ENCODE measurements around the gene SIGLEC14. TPM values are rescaled to one million over a fixed set of nuclear protein-coding genes. Genes with fewer than 3 reads are reported as not detected.
A peak's percentile ranks its signal among the peaks of the same experiment; 100 is the strongest.

Gene SIGLEC14
- total RNA-seq, 2 experiments from 2014 or later, result 0.87 to 1.3 TPM

DNA sequence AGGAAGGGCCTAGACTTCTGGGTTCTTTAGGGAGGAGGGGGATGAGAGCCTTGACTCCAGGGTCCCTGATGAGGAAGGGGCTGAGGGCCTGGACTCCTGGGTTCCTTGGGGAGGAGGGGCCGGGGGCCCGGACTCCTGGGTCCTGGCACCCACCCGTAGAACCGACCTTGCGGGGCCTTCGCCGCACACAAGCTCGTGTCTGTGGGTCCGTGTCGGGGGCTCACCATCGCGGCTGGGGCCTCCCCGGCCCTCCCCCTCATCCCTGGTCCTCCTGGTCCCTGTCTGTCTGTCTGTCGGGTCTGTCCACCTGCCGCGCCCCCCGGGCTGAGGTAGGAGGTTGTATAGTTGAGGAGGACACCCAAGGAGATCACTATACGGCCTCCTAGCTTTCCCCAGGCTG lies 45.8 kb upstream of the SIGLEC14 start:
- H3K4me3 Mint-ChIP-seq, result no peak overlapping the region
- intact Hi-C loops (cut with DNase I, micrococcal nuclease), result loop anchor here in 1 of 2 experiments (10.0 kb wide), 1 partner anchor 888 kb away; no protein-coding TSS in a partner anchor
- TF ChIP-seq, protein P1, sequence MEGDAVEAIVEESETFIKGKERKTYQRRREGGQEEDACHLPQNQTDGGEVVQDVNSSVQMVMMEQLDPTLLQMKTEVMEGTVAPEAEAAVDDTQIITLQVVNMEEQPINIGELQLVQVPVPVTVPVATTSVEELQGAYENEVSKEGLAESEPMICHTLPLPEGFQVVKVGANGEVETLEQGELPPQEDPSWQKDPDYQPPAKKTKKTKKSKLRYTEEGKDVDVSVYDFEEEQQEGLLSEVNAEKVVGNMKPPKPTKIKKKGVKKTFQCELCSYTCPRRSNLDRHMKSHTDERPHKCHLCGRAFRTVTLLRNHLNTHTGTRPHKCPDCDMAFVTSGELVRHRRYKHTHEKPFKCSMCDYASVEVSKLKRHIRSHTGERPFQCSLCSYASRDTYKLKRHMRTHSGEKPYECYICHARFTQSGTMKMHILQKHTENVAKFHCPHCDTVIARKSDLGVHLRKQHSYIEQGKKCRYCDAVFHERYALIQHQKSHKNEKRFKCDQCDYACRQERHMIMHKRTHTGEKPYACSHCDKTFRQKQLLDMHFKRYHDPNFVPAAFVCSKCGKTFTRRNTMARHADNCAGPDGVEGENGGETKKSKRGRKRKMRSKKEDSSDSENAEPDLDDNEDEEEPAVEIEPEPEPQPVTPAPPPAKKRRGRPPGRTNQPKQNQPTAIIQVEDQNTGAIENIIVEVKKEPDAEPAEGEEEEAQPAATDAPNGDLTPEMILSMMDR (IDR thresholded peaks at IDR 0.05), result no peak

DNA sequence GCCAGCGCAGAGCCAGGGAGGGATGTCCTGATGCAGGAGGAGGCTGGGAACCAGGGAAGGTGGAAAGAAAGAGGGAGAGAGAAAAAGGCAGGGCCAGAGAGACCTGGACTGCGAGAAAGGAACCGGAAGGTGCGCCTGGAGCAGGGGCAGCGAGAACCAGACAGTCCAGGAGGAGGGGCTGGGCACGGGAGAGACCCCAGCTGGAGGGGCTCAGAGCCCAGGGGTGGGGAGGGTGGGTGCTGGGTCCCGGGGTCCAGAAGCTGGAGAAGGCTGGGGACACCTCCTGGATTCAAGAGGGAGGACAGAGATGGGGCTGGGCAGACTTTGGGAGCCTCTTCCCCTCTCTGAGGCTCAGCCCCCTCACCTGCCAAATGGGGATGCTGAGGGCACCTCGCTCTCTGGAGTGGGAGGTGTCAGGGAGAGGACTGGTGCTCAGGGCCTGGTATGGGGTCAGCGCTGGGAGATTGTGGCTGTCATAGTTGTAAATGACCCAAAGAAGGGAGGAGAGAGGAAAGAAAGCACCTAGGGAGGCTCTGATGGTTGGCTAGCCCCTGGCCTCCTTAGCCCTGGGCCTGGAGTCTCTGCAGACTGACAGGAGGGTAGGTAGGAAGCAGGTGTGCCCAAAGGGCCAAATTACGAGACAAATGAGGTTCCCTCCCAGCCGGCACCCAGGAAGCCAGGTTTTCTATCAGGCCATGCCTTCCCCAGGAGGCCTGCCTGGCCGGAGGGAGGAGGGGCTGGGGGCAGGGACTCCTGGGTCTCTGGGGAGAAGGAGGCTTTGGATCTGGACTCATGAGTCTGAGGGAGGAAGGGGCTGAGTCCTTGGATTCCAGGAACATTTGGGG lies 45.2 kb upstream of the SIGLEC14 start:
- no peak for ATAC-seq (ENCODE audit: poor library complexity)
- Mint-ChIP-seq H3K27me3 (no peaks in the 10 kb centered on the region), H3K9me3 (no peaks in the 10 kb centered on the region), H3K4me3 (peak overlapping the region; percentile 74), H3K36me3 (ENCODE audit: low read depth) (peaks cover 4% of the 10 kb centered on the region), H3K27ac (peak overlapping the region; percentile 39), H3K4me1 (ENCODE audit: low read depth) (peaks cover 18% of the 10 kb centered on the region)
- Histone ChIP-seq H3K27ac (ENCODE audit: low read depth in 1 of 2, low read length in 2 of 2) (no peak overlapping the region), H3K27me3 (ENCODE audit: control insufficient read depth in 1 of 2, insufficient read depth in 2 of 2, low read length in 2 of 2) (no peaks in the 10 kb centered on the region), H3K36me3 (ENCODE audit: insufficient read depth, low read length) (no peaks in the 10 kb centered on the region), H3K9me3 (ENCODE audit: control insufficient read depth in 1 of 2, insufficient read depth in 1 of 2, low read length in 2 of 2) (peaks cover 0 to 8% of the 10 kb centered on the region in 2 experiments), H3K4me3 (ENCODE audit: low read length) (no peak overlapping the region), H3K4me1 (ENCODE audit: insufficient read depth, low read length) (peaks cover 33% of the 10 kb centered on the region)
- no peak for DNase-seq
- TF ChIP-seq, protein P1 (IDR thresholded peaks at IDR 0.05), result no peak
- CTCF ChIA-PET, result interaction anchor here (1.4 kb wide), 1 partner anchor 11 kb away, joined by 4 read pairs; no protein-coding TSS in a partner anchor
- intact Hi-C loops (cut with DNase I, micrococcal nuclease), result loop anchor here in 1 of 2 experiments (1.0 to 10.0 kb wide), 2 partner anchors 10 to 887 kb away; no protein-coding TSS in a partner anchor
- POLR2A ChIA-PET, result interaction anchor here (1.7 kb wide), 1 partner anchor 12 kb away, joined by 13 read pairs; no protein-coding TSS in a partner anchor

More for the DNA sequence above, 45.8 kb upstream of the SIGLEC14 start:
- CTCF ChIA-PET, result no interaction called here
- no peak overlapping the region for H3K27ac Mint-ChIP-seq
- H3K27me3 Mint-ChIP-seq, result no peaks in the 10 kb centered on the region
- Histone ChIP-seq H3K36me3 (ENCODE audit: insufficient read depth, low read length) (no peaks in the 10 kb centered on the region), H3K27me3 (ENCODE audit: control insufficient read depth in 1 of 2, insufficient read depth in 2 of 2, low read length in 2 of 2) (no peaks in the 10 kb centered on the region), H3K9me3 (ENCODE audit: control insufficient read depth in 1 of 2, insufficient read depth in 1 of 2, low read length in 2 of 2) (peaks cover 0 to 8% of the 10 kb centered on the region in 2 experiments), H3K27ac (ENCODE audit: low read depth in 1 of 2, low read length in 2 of 2) (no peak overlapping the region), H3K4me3 (ENCODE audit: low read length) (no peak overlapping the region), H3K4me1 (ENCODE audit: insufficient read depth, low read length) (peaks cover 33% of the 10 kb centered on the region)
- ATAC-seq (ENCODE audit: poor library complexity), result no peak
- H3K9me3 Mint-ChIP-seq, result no peaks in the 10 kb centered on the region
- POLR2A ChIA-PET, result no interaction called here
- peaks cover 18% of the 10 kb centered on the region for H3K4me1 Mint-ChIP-seq (ENCODE audit: low read depth)
- DNase-seq, result no peak
- H3K36me3 Mint-ChIP-seq (ENCODE audit: low read depth), result peaks cover 4% of the 10 kb centered on the region

DNA sequence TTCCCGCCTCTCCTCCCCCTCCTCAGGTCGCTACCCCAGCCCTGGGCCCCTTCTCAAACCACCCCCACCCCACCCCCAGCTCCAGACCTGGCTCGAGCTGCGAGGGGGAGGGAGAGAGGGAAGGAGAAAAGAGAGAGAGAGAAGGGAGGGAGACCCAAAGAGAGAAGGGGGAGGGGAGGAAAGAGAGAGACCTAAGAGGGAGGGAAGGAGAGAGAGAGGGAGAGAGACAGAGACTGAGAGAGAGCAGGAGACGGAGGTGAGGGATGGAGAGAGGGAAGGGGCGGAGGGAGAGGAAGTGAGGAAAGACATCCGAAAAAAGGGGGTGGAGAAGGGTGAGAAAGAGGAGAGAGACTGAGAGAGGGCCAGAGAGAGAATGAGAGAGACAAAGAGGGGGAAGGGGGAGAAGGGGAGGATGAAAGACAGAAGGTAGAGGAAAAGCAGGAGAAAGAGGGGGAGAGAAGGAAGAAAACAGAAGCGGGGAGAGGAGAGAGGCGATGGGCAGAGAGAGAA lies 44.5 kb upstream of the SIGLEC14 start:
- peaks cover 18% of the 10 kb centered on the region for H3K4me1 Mint-ChIP-seq (ENCODE audit: low read depth)

More for the DNA sequence above, 44.5 kb upstream of the SIGLEC14 start:
- CTCF ChIA-PET, result interaction anchor here (1.4 kb wide), 1 partner anchor 12 kb away, joined by 4 read pairs; no protein-coding TSS in a partner anchor
- intact Hi-C loops (cut with DNase I, micrococcal nuclease), result loop anchor here in 1 of 2 experiments (1.0 to 10.0 kb wide), 2 partner anchors 11 to 886 kb away; no protein-coding TSS in a partner anchor
- Histone ChIP-seq H3K4me3 (ENCODE audit: low read length) (peak overlapping the region; percentile 75), H3K36me3 (ENCODE audit: insufficient read depth, low read length) (no peaks in the 10 kb centered on the region), H3K27me3 (ENCODE audit: control insufficient read depth in 1 of 2, insufficient read depth in 2 of 2, low read length in 2 of 2) (no peaks in the 10 kb centered on the region), H3K4me1 (ENCODE audit: insufficient read depth, low read length) (peaks cover 33% of the 10 kb centered on the region), H3K9me3 (ENCODE audit: control insufficient read depth in 1 of 2, insufficient read depth in 1 of 2, low read length in 2 of 2) (peaks cover under 1 to 8% of the 10 kb centered on the region in 2 experiments), H3K27ac (ENCODE audit: low read depth in 1 of 2, low read length in 2 of 2) (peak overlapping the region; percentile 83 to 94)
- Mint-ChIP-seq H3K36me3 (ENCODE audit: low read depth) (peaks cover 2% of the 10 kb centered on the region), H3K27ac (peak overlapping the region; percentile 39), H3K9me3 (no peaks in the 10 kb centered on the region), H3K27me3 (no peaks in the 10 kb centered on the region), H3K4me3 (peak overlapping the region; percentile 74)
- POLR2A ChIA-PET, result interaction anchor here (1.7 kb wide), 1 partner anchor 13 kb away, joined by 13 read pairs; no protein-coding TSS in a partner anchor
- DNase-seq, result no peak
- TF ChIP-seq, protein P1 (IDR thresholded peaks at IDR 0.05), result no peak
- ATAC-seq (ENCODE audit: poor library complexity), result no peak

Data from CD4-positive, alpha-beta T cell (primary cell).